HG02588 (cell line): ENCODE results near the gene ATE1.

Experiments
- ATAC-seq: cut with Tn5 transposase; IDR thresholded peaks from one replicate; pipeline ENCODE4 v1.9.1; 2021; ENCODE audit warnings: mild to moderate bottlenecking, moderate library complexity; ENCODE audit not compliant: unreplicated experiment

ATE1 gene

GRCh38 chr10:121879476-121879875 is 48.4 kb downstream of the ATE1 start:
- ATAC-seq: no peak

GRCh38 chr10:121873236-121873635 is 54.6 kb downstream of the ATE1 start:
- ATAC-seq: no peak

DNA sequence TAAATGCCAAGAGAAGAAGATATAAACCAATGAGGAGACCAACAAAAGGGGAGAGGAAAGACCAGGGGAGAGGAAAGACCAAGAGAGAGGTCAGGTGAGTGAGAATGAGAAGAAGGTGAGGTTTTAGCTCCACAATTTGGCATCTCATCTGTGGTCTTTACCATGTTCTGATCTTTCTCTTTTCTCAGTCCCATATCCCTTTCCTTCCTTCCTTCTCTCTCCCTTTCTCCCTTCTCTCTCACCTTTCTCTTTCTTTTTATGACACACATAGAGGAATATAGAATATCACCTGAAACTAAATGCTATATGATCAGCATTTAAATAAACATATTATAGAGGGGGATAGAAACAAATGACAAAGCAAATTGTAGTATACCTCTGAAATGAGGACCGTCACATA is 57.4 kb downstream of the ATE1 start:
- no peak for ATAC-seq

DNA sequence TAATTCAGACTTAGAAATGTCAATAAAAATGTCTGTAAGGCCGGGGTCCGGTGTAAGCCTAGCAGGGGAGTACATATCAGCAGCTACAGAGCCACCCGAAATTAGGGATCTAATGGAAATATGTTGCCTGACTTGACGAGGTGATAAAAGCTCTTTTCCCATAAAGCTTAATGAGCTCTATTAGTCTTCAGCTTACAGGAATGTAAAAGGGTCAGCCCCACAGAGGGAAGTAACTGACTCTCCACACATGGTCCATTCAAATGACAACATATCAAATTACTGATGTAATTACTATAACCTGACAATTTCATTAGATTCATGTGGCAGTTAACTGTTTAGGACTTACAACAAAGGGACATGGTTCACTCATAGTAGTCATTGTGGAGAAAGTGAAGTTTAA is 62.3 kb downstream of the ATE1 start:
- no peak for ATAC-seq

GRCh38 chr10:121864653-121865052 is 63.2 kb downstream of the ATE1 start:
- ATAC-seq: no peak

GRCh38 chr10:121864168-121864567 is 63.7 kb downstream of the ATE1 start:
- ATAC-seq: no peak

GRCh38 chr10:121862649-121863048 is 65.2 kb downstream of the ATE1 start:
- no peak for ATAC-seq

DNA sequence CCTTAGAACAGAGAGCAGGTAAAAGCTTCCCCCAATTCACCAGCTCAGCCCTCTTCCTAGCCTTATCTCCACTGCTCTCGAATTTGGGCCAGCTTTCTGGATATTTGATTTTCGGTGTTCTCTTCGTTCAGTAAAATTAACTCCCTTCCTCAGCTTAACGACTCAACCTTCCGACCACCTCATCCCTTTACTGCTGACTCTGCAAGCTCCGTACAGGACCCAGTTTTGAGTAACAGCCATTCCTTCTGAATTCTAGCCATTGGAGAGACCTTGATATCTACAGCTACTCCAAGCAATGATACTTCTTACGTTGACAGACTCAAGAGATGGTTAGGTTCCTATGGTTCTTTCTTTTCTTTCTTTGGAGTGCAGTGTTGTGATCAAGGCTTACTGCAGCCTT is 65.8 kb downstream of the ATE1 start:
- ATAC-seq: no peak

DNA sequence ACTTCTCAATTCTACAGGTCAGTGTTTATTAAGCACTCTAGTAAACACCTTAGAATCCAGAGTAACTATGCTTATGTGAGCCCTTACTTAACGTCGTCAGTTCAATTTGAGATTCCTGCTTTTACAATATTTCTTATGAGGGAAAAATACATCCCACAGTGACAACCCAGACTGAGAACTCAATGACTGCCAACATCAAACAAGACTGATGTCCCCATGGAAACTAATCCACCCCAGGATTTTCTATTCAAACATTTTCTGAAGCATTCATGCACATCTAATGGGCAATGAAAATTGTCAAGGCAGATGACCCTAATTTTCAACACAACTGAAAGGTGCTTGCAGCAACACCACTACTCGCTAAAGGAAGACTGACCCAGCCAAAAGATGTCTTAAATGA is 67.0 kb downstream of the ATE1 start:
- no peak for ATAC-seq

- ATAC-seq: no peak
Observed at GRCh38 chr10:121854809-121855445, 72.9 kb downstream of the ATE1 start.

DNA sequence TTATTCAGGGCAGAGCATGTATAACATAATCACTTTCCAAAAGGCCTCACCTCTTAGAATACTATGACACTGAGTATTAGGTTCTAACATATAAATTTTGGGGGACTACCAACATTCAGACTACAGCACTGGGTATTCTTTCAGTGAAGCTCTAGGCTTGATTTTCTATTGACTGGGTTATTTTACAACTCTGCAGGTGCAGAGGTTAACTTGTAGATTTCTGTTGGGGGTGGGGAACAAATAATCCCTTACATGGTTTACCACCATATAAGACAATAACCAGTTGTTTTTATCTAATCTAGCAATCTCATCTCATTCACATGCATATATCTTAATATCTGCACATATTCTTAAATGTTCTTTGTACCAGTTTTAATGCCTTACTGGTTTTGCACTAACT is 73.9 kb downstream of the ATE1 start:
- no peak for ATAC-seq

- no peak for ATAC-seq
Observed at GRCh38 chr10:121851786-121852185, 76.0 kb downstream of the ATE1 start.

DNA sequence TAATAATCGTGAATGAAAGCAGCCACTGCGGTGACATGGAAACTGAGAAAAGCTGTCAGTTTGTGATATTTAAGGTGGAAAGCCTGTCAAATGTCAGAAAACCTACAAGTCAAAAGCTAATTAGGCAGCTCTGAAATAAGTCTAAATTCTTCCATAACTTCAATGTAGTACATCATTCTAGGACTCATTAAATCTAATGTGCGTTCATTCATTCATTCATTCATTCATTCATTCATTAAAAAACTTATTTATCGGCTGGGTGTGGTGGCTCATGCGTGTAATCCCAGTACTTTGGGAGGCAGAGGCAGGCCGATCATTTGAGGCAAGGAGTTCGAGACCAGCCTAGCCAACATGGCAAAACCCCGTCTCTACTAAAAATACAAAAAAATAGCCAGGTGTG is 79.7 kb downstream of the ATE1 start:
- ATAC-seq: no peak

DNA sequence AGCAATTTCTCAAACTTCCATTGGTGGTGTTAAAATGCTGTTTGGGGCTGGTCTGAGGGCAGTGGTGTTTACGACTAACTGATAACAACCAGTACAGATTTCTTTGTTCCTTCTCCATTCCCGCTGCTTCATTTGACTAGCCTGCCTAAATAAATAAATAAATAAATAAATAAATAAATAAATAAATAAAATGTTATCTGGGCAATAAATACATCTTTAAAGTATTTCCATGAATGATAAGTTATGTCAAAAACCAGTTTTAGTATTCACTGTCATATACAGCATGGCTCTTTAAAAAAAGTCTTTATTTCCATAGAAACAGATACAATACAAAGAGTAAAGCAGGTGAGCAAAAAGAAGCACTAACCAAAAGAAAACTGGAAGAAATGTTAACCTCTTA is 81.3 kb downstream of the ATE1 start:
- ATAC-seq: no peak

GRCh38 chr10:121845044-121845784 is 82.6 kb downstream of the ATE1 start:
- ATAC-seq: no peak

- ATAC-seq: no peak
Observed at GRCh38 chr10:121844537-121844936, 83.3 kb downstream of the ATE1 start.

GRCh38 chr10:121843379-121843778 is 84.5 kb downstream of the ATE1 start:
- ATAC-seq: no peak

GRCh38 chr10:121841862-121842261 is 86.0 kb downstream of the ATE1 start:
- ATAC-seq: no peak

GRCh38 chr10:121838931-121839330 is 88.9 kb downstream of the ATE1 start:
- ATAC-seq: no peak

DNA sequence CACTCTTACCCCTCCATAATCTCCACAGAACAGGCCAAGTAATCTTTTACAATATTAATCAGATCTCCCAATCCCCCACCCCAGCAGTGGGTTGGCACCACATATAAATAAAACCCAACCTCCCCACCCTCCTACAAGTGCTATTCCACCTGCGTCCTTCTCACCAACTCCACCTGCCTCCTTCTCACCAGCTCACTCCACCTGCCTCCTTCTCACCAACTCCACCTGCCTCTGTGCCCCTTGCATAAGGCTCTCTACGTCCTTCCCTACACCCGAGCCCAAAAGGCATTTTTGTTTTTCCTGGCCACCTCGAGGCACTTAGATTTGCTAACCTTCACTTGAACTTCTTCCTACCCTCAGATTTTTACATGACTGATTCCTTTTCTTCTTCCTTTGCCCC is 89.7 kb downstream of the ATE1 start:
- ATAC-seq: no peak

GRCh38 chr10:121836171-121836570 is 91.7 kb downstream of the ATE1 start:
- no peak for ATAC-seq

- no peak for ATAC-seq
Observed at GRCh38 chr10:121835376-121835775, 92.5 kb downstream of the ATE1 start.

DNA sequence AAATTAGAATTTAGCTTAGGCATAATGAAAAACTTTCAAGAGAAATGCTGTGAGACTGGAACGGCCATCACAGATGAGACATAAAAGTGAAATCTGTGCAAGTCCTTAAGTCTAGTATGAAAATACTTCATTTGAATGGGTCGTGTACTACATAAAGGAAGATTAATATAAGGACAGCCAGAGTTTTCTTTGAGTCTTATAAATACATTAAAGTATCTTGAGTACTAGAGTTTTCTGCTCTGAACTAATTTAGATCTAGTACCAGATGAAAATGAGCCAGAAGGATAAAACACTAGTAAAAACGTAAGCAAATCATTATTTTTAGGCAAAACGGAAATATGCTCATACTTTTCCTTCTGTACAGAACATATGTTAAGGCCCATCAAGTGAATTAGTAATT is 93.1 kb downstream of the ATE1 start:
- ATAC-seq: no peak
